HG03521 (cell line): ENCODE data around the gene MTFMT.
"Not testable (repeated sequence)": the region's sequence is repeated elsewhere in the genome, so short reads cannot be mapped to it uniquely, and the experiment has no call there.

Source experiments
- ATAC-seq: cut with Tn5 transposase; IDR thresholded peaks from one replicate; pipeline ENCODE4 v1.9.1; 2021; ENCODE audit warnings: mild to moderate bottlenecking, moderate library complexity; ENCODE audit not compliant: unreplicated experiment

The MTFMT gene

GRCh38 chr15:65028921-65029735, at the start of gene MTFMT:
TSS of gene MTFMT (minus strand) at chr15:65029639. CDS start at chr15:65029613, 26 bp downstream.
- peak; percentile 84 for ATAC-seq

GRCh38 chr15:65077981-65078352, 48.5 kb upstream of the MTFMT start:
- no peak for ATAC-seq

- ATAC-seq: no peak
Observed at GRCh38 chr15:65077291-65077980, 48.0 kb upstream of the MTFMT start.

DNA sequence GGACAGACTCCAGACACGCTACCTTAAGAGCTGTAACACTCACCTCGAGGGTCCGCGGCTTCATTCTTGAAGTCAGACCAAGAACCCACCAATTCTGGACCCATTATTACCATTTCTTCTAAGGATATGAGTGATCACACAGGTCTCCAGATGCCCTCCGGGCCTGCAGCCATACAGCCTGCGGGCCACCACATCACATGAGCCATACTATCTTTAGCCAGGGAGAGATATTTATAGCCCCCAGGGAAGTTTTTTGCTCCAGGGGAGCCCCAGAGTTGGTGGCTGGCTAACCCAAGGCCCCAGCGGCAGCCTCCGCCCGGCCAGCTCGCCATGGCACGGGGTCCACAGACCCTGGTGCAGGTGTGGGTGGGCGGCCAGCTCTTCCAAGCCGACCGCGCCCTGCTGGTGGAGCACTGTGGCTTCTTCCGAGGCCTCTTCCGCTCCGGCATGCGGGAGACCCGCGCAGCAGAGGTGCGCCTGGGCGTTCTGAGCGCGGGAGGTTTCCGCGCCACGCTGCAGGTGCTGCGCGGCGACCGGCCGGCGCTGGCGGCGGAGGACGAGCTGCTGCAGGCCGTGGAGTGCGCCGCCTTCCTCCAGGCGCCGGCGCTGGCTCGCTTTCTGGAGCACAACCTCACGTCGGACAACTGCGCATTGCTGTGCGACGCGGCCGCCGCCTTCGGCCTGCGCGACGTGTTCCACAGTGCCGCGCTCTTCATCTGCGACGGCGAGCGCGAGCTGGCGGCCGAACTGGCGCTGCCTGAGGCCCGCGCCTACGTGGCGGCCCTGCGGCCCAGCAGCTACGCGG, 47.2 kb upstream of the MTFMT start, which contains the start of gene KBTBD13:
Gene KBTBD13, plus strand, starts transcription at position 261 of the 805 bp plus-strand sequence. Its CDS starts 70 bp downstream, at position 331.
- no peak for ATAC-seq

GRCh38 chr15:65075607-65076395, 46.4 kb upstream of the MTFMT start:
- not testable (repeated sequence) for ATAC-seq

GRCh38 chr15:65074946-65075345, 45.5 kb upstream of the MTFMT start:
- not testable (repeated sequence) for ATAC-seq

GRCh38 chr15:65072617-65073016, 43.2 kb upstream of the MTFMT start:
- no peak for ATAC-seq

GRCh38 chr15:65072027-65072426, 42.6 kb upstream of the MTFMT start:
- ATAC-seq: no peak

- ATAC-seq: no peak
Observed at GRCh38 chr15:65071381-65071811, 42.0 kb upstream of the MTFMT start.

DNA sequence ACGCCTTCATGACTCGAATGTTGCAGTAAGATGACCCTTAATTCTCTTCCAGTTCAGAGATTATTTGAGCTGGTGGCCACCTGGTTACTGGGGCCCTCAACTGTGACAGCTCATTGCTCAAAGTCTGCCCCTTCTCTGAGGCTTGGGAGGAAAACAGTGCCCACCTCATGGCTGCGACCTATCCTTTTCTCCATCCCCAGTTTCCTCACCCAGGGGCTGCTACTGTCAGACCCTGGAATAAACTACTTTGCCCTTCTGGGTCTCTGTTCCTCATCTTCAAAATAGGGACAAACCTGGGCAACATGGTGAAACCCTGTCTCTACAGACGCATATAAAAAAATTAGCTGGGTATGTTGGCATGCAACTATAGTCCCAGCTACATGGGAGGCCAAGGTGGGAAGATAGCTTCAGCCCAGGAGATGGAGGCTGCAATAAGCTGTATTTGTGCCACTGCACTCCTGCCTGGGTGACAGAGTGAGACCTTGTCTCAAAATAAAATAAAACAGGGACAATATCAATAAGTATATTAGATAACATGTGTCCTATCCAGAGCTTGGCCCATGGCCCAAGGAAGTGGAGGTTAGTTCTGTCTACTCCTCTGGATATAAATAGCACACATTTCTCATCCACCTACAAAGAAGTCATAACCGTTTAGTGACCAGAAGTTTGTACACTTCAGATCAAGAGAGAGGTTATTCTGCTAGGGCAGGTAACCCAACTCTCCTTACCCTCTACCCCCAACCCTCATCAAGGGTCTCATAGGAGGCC, 40.5 kb upstream of the MTFMT start:
- no peak for ATAC-seq

DNA sequence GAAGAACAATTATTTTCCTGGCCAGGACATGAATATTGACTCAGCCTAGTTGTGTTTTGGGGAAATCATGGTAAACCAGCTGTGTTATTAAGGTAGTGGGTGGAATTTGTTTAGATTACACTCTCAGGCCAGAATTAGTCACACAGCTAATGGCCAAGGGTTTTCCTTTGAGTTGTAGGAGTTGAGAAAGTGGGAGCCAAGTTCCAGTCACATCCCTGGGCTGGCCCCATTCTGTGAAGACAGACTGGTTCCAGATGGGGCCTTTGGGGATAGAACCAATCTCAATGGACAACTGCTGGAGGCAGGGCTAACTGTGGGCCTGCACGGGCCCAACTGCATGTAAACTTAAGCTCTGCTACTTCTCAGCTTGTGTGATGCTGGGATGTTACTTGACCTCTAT, 39.7 kb upstream of the MTFMT start:
- no peak for ATAC-seq

DNA sequence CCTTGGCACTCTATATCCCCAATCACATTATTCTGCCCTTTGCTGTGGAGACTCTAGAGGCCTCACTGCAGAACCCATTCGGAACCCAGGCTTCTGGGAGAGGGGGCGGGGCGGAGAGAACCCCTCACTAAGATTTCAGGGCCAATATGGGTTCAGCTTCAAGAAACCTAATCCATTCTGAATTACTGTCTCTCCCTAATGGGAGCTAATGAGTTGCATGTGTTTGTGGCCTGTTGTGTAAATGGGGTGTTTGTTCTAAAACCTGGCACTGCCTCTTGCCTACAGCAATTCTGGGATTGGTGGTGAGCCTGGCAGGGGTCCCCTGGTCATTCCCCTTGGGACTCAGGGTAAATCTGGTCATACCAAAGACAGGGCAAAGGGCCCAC, 39.0 kb upstream of the MTFMT start:
- no peak for ATAC-seq

- no peak for ATAC-seq
Observed at GRCh38 chr15:65067645-65068402, 38.4 kb upstream of the MTFMT start, which contains the start of gene RASL12. TSS of gene RASL12 (minus strand) at chr15:65067991. CDS start at chr15:65067835, 156 bp downstream.

- ATAC-seq: no peak
Observed at GRCh38 chr15:65067317-65067644, 37.8 kb upstream of the MTFMT start.

DNA sequence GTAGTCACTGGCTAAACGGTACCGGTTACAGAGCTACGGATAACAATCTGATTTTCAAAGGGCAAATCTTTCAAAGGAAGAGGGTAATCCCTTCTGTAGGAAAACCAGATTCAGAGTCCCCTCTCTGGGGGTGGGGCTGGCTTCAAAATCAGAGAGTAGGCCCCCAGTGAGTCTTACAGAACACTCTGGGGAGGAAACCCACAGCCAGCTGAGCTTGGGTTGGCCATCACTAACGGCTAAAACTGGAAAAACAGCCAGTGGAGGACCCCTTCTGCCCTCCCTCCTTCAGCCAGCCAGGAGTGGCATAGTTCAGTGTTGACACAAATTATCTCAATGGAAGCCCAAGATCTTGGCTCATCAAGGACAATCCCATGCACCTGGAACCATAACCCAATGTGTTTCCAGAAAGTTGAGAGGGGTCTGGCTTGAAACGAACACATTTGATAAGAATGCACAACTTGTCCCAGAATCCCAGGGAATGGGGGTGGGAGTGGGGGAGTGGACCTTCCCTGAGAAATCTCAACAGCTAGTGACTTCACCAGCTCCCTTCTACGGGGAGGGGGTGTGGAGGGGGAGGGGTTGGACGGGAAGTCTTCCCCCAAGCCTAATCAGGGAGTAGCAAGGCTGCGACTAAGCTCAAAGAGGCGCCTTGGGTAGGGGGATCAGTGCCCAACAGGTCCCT, 37.3 kb upstream of the MTFMT start:
- no peak for ATAC-seq

DNA sequence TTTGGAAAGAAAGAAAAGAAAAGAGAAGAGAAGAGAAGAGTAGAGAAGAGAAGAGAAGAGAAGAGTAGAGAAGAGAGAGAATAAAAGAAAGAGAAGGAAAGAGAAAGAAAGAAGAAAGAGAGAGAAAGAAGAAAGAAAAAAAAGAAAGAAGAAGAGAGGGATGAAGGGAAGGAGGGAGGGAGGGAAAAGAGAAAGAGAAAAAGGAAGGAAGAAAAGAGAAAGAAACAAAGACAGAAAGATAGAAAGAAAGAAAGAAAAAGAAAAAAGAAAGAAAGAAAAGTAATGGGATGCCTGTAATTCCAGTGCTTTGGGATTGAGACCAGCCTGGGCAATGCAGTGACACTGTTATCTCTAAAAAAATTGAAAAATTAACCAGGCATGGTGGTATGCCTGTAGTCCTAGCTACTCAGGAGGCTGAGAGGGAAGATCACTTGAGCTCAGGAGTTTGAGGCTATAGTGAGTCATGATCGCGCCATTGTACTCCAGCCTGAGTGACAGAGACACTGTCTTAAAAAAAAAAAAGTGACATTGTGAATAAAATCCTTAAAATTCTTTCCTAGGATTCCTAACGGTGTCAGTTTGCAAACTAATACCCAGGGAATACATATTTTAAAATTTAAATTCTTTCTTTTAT, 36.7 kb upstream of the MTFMT start:
- no peak for ATAC-seq

DNA sequence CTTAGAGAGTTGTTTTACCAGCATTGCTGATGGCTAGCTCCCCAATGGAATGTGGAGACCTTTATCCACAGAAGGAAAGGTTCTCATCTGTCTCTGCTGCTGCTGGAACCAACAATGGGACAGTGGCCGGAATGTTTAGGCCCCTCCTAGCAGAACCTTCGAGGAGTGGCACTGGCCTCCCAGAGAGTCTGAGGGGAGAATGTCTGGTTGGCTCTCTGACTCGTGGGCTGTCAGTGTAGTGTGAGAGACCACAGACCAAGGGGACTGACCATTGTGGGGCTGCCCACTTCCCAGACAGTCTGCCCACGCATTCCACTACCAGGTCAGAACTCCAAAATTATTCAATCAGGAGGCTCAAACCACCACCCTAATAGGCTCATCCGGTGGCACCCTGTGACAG, 33.3 kb upstream of the MTFMT start:
- ATAC-seq: no peak

- no peak for ATAC-seq
Observed at GRCh38 chr15:65062061-65062460, 32.6 kb upstream of the MTFMT start.
